Naive thymus-derived CD4-positive, alpha-beta T cell (primary cell): ENCODE results near the gene LDOC1. TPM values are rescaled to one million over a fixed set of nuclear protein-coding genes. Genes with fewer than 3 reads are reported as not detected.

ENCODE experiments used
- ATAC-seq: fragments of 150-1000 bp; cut with Tn5 transposase; 2 replicates; pipeline ENCODE4 v1.10.0; 2021; ENCODE audit warnings: mild to moderate bottlenecking, moderate library complexity
- CTCF ChIA-PET: fragments of 350-600 bp; sonication (Branson Sonifier 250); formaldehyde crosslinking; loops from one replicate; lab custom pipeline; 2021; ENCODE audit warnings: antibody characterized with exemption; lab: Charles Lee
- POLR2A ChIA-PET: fragments of 350-600 bp; sonication (Branson Sonifier 250); formaldehyde crosslinking; loops from one replicate; lab custom pipeline; 2021; ENCODE audit warnings: antibody characterized with exemption, inconsistent platforms; lab: Charles Lee
- DNase-seq, 9 donors: peaks; one replicate each; pipeline versions ENCODE4 v3.0.0 to v3.0.0-alpha.2; 2020 to 2022; ENCODE audit warnings: mixed read lengths in 1 of 9
- H3K27ac ChIP-seq: one replicate; pipeline ENCODE4 v1.7.0; 2013; ENCODE audit warnings: mild to moderate bottlenecking, low read depth, low read length, moderate library complexity
- H3K27me3 ChIP-seq, 2 donors: one replicate each; pipeline ENCODE4 v1.7.0; 2013; ENCODE audit warnings: low read length in 2 of 2, mild to moderate bottlenecking in 2 of 2, moderate library complexity in 2 of 2; ENCODE audit not compliant: control insufficient read depth in 2 of 2, insufficient read depth in 2 of 2
- H3K36me3 ChIP-seq, 3 experiments: 1 replicate in 2 of 3; 2 replicates in 1 of 3; pipeline ENCODE4 v1.7.0; 2013; ENCODE audit warnings: low read length in 3 of 3, mild to moderate bottlenecking in 3 of 3, moderate library complexity in 1 of 3; ENCODE audit not compliant: insufficient read depth in 3 of 3, control insufficient read depth in 2 of 3
- H3K4me1 ChIP-seq, 2 donors: one replicate each; pipeline ENCODE4 v1.7.0; 2013; ENCODE audit warnings: low read length in 2 of 2, mild to moderate bottlenecking in 2 of 2, moderate library complexity in 1 of 2; ENCODE audit not compliant: control insufficient read depth in 2 of 2, insufficient read depth in 2 of 2
- H3K4me3 ChIP-seq: 2 replicates; pipeline ENCODE4 v1.7.0; 2013; ENCODE audit warnings: mild to moderate bottlenecking, low read length
- H3K9me3 ChIP-seq, 3 experiments: 1 replicate in 2 of 3; 2 replicates in 1 of 3; pipeline ENCODE4 v1.7.0; 2013; ENCODE audit warnings: low read length in 3 of 3; ENCODE audit not compliant: control insufficient read depth in 2 of 3
- H3K27ac Mint-ChIP-seq, 9 donors: one replicate each; pipeline ENCODE4 v1.8.0; 2020 to 2022; ENCODE audit warnings: mixed read lengths in 9 of 9, mild to moderate bottlenecking in 8 of 9, moderate library complexity in 5 of 9, inconsistent platforms in 2 of 9
- H3K27me3 Mint-ChIP-seq, 5 donors: one replicate each; pipeline ENCODE4 v1.8.0; 2021 to 2022; ENCODE audit warnings: mixed read lengths in 5 of 5, mild to moderate bottlenecking in 1 of 5
- H3K36me3 Mint-ChIP-seq, 5 donors: one replicate each; pipeline ENCODE4 v1.8.0; 2020 to 2022; ENCODE audit warnings: mixed read lengths in 5 of 5, mild to moderate bottlenecking in 3 of 5, inconsistent platforms in 1 of 5
- H3K4me1 Mint-ChIP-seq, 7 donors: one replicate each; pipeline ENCODE4 v1.8.0; 2020 to 2022; ENCODE audit warnings: mixed read lengths in 7 of 7, mild to moderate bottlenecking in 3 of 7, inconsistent platforms in 1 of 7
- H3K4me3 Mint-ChIP-seq, 10 donors: one replicate each; pipeline ENCODE4 v1.8.0; 2020 to 2022; ENCODE audit warnings: mild to moderate bottlenecking in 10 of 10, mixed read lengths in 10 of 10, moderate library complexity in 6 of 10, inconsistent platforms in 2 of 10
- H3K9me3 Mint-ChIP-seq, 11 donors: one replicate each; pipeline ENCODE4 v1.8.0; 2020 to 2022; ENCODE audit warnings: mixed read lengths in 11 of 11, mild to moderate bottlenecking in 4 of 11, inconsistent platforms in 1 of 11, moderate library complexity in 1 of 11
- intact Hi-C, 2 donors: fragments of 100-400 bp; cut with micrococcal nuclease; formaldehyde crosslinking; loops; one replicate each; pipeline ENCODE4 v1.15.1; 2023
- polyA plus RNA-seq, 2 donors: library from polyadenylated mRNA; unstranded; fragments of 300-500 nt; fragmentation: Illumina TruSeq; gene quantifications; one replicate each; pipeline ENCODE4 v1.2.3, GENCODE V29; 2021
- total RNA-seq, 6 experiments: library from RNA in 5 of 6; stranded (reverse) in 5 of 6; gene quantifications; 1 replicate in 5 of 6; 2 replicates in 1 of 6; pipeline ENCODE4 v1.2.3 and lab custom pipeline; 2021 to 2026

Gene LDOC1
- total and polyA plus RNA-seq, 7 experiments from 2014 or later = 7.0 to 31.0 (median 12.4) TPM

DNA sequence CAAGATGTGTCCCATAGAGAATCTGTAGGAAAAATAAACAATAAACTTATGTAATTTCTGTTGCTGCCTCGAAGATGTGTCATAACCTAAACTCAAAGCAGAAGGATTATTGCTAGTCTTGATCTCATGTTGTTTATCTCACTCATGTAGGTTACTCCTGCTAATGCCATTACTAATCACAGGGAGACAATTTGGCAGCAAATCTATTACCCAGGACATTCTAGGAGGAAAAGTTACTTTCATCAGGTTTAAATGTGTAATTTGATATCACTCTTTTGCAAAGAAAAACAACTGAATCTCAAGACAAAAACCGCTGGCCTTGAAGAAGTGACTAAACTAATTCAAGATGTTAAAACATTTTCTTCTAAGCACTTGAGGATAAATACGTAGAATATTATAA, 34.0 kb downstream of the LDOC1 start:
- intact Hi-C loops = no loop called here
- no peaks in the 10 kb centered on the region for H3K36me3 ChIP-seq

DNA sequence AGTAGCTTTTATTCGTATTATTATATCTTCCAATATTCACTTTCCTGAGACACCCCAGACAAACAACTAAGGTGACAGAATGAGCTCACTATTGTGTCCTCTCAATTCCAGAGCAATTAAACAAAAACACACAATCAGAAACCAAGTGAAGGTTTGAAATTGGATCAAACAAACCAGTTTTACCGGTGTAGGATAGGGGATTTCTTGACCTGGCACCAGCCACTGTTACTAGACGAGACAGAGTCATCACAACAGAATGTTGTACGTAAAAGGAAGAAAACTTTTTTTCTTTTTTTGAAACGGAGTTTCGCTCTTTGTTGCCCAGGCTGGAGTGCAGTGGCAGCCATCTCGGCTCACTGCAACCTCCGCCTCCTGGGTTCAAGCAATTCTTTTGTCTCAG, 43.7 kb downstream of the LDOC1 start:
- Mint-ChIP-seq H3K4me3 (no peak overlapping the region), H3K36me3 (no peaks in the 10 kb centered on the region), H3K27me3 (no peaks in the 10 kb centered on the region), H3K9me3 (peaks cover 0 to 3% (median 0%) of the 10 kb centered on the region in 11 donors), H3K4me1 (no peaks in the 10 kb centered on the region), H3K27ac (no peak overlapping the region)
- no peak overlapping the region for H3K4me3 ChIP-seq
- ATAC-seq (no peak), DNase-seq (no peak)
- no peaks in the 10 kb centered on the region for H3K4me1 ChIP-seq
- ChIA-PET CTCF (no interaction called here), POLR2A (no interaction called here)
- H3K27me3 ChIP-seq = no peaks in the 10 kb centered on the region
- intact Hi-C loops = no loop called here
- no peak overlapping the region for H3K27ac ChIP-seq
- H3K36me3 ChIP-seq = no peaks in the 10 kb centered on the region
- no peaks in the 10 kb centered on the region for H3K9me3 ChIP-seq

More for the DNA sequence above, 34.0 kb downstream of the LDOC1 start:
- no peak for DNase-seq
- no peak overlapping the region for H3K27ac ChIP-seq
- H3K4me1 ChIP-seq = no peaks in the 10 kb centered on the region
- no peak for ATAC-seq
- H3K27me3 ChIP-seq = no peaks in the 10 kb centered on the region
- Mint-ChIP-seq H3K9me3 (peaks cover 0 to 7% (median 0%) of the 10 kb centered on the region in 11 donors), H3K36me3 (no peaks in the 10 kb centered on the region), H3K4me3 (no peak overlapping the region), H3K27me3 (no peaks in the 10 kb centered on the region), H3K4me1 (no peaks in the 10 kb centered on the region), H3K27ac (no peak overlapping the region)
- H3K9me3 ChIP-seq = no peaks in the 10 kb centered on the region
- ChIA-PET POLR2A (no interaction called here), CTCF (no interaction called here)
- H3K4me3 ChIP-seq = no peak overlapping the region

DNA sequence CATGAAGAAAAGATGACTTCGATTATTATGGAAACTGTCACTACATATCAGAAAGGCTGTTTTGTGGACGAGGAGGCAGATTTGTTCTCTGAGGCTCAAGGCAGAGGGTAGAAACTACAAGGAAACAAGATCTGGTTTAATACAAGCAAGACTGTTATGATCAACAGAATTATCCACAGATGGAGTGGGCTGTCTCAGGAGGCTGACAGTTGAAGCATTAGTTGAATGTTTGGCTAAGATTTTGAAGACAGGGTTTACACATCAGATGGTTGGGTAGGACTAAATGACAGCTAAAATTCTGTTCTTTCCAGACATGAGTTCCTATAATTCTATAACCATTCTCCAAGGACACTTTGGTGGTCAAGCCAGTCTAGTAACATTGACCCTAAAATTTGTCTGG, 49.8 kb downstream of the LDOC1 start:
- no peaks in the 10 kb centered on the region for H3K36me3 Mint-ChIP-seq
- Histone ChIP-seq H3K9me3 (no peaks in the 10 kb centered on the region), H3K27me3 (no peaks in the 10 kb centered on the region), H3K36me3 (no peaks in the 10 kb centered on the region), H3K27ac (no peak overlapping the region), H3K4me3 (no peak overlapping the region), H3K4me1 (no peaks in the 10 kb centered on the region)
- H3K4me3 Mint-ChIP-seq = no peak overlapping the region
- intact Hi-C loops = no loop called here
- no peak for ATAC-seq
- POLR2A ChIA-PET = no interaction called here
- no peak overlapping the region for H3K27ac Mint-ChIP-seq
- no peaks in the 10 kb centered on the region for H3K27me3 Mint-ChIP-seq
- H3K9me3 Mint-ChIP-seq = no peaks in the 10 kb centered on the region
- no peak for DNase-seq
- H3K4me1 Mint-ChIP-seq = no peaks in the 10 kb centered on the region
- CTCF ChIA-PET = no interaction called here

Other genes with a start within 250 kb of the LDOC1 start
- gene SPANXB1, start 174.5 kb downstream of the LDOC1 start, total RNA-seq = not detected
- not detected for gene SPANXB1, start 174.5 kb downstream of the LDOC1 start, polyA plus RNA-seq
- gene SPANXC, start 65.4 kb upstream of the LDOC1 start, total RNA-seq = not detected
- gene SPANXC, start 65.4 kb upstream of the LDOC1 start, polyA plus RNA-seq = not detected